ENCODE results near the gene TIMM17B.

The TIMM17B gene

GRCh38 chrX:48902776-48903175, 5.2 kb upstream of the TIMM17B start:
- no peak for TF ChIP-seq CTCF (IDR thresholded peaks at IDR 0.05; ENCODE audit: low read depth, low read length)
- H3K4me3 ChIP-seq (ENCODE audit: low read depth, low read length) = no peak overlapping the region

GRCh38 chrX:48902135-48902534, 4.6 kb upstream of the TIMM17B start:
- H3K4me3 ChIP-seq (ENCODE audit: low read depth, low read length) = no peak overlapping the region
- no peak for TF ChIP-seq CTCF (IDR thresholded peaks at IDR 0.05; ENCODE audit: low read depth, low read length)

- TF ChIP-seq CTCF (IDR thresholded peaks at IDR 0.05; ENCODE audit: low read depth, low read length) = no peak
- no peak overlapping the region for H3K4me3 ChIP-seq (ENCODE audit: low read depth, low read length)
Observed at GRCh38 chrX:48901069-48901468, 3.5 kb upstream of the TIMM17B start.

GRCh38 chrX:48899078-48899410, 1.5 kb upstream of the TIMM17B start:
- no peak for TF ChIP-seq CTCF (IDR thresholded peaks at IDR 0.05; ENCODE audit: low read depth, low read length)
- no peak overlapping the region for H3K4me3 ChIP-seq (ENCODE audit: low read depth, low read length)

GRCh38 chrX:48897157-48897624, 377 bp downstream of the TIMM17B start:
- peak overlapping the region; percentile 77 for H3K4me3 ChIP-seq (ENCODE audit: low read depth, low read length)
- no peak for TF ChIP-seq CTCF (IDR thresholded peaks at IDR 0.05; ENCODE audit: low read depth, low read length)

- peak overlapping the region; percentile 77 for H3K4me3 ChIP-seq (ENCODE audit: low read depth, low read length)
- TF ChIP-seq CTCF (IDR thresholded peaks at IDR 0.05; ENCODE audit: low read depth, low read length) = no peak
Observed at GRCh38 chrX:48896611-48897011, 957 bp downstream of the TIMM17B start.

GRCh38 chrX:48894891-48895290, 2.7 kb downstream of the TIMM17B start:
- H3K4me3 ChIP-seq (ENCODE audit: low read depth, low read length) = no peak overlapping the region
- no peak for TF ChIP-seq CTCF (IDR thresholded peaks at IDR 0.05; ENCODE audit: low read depth, low read length)
